Mesenchymal stem cell (in vitro differentiated cells and primary cell): ENCODE measurements around the gene PSMA1. TPM values are rescaled to one million over a fixed set of nuclear protein-coding genes. Genes with fewer than 3 reads are reported as not detected.
"Not testable (repeated sequence)": the region's sequence is repeated elsewhere in the genome, so short reads cannot be mapped to it uniquely, and the experiment has no call there.

Source experiments
- DNase-seq: peaks from one replicate; pipeline ENCODE4 v3.0.0-alpha.2; 2013
- H2AFZ ChIP-seq: one replicate; pipeline ENCODE4 v1.6.1; 2013; ENCODE audit warnings: low read depth, mild to moderate bottlenecking, control low read depth, inconsistent platforms, low read length, moderate library complexity
- H2AK5ac ChIP-seq: 2 replicates; pipeline ENCODE4 v1.6.1; 2013; ENCODE audit warnings: low read length, moderate library complexity, mild to moderate bottlenecking, inconsistent platforms; ENCODE audit not compliant: severe bottlenecking
- H2BK120ac ChIP-seq: one replicate; pipeline ENCODE4 v1.6.1; 2013; ENCODE audit warnings: low read depth, mild to moderate bottlenecking, inconsistent platforms, low read length, moderate library complexity
- H2BK12ac ChIP-seq, 2 experiments: one replicate each; pipeline ENCODE4 v1.6.1; 2013; ENCODE audit warnings: inconsistent platforms in 2 of 2, low read length in 2 of 2, mild to moderate bottlenecking in 2 of 2, moderate library complexity in 2 of 2, control low read depth in 1 of 2
- H2BK15ac ChIP-seq: one replicate; pipeline ENCODE4 v1.6.1; 2013; ENCODE audit warnings: mild to moderate bottlenecking, low read depth, inconsistent platforms; ENCODE audit not compliant: poor library complexity, severe bottlenecking
- H2BK5ac ChIP-seq: 2 replicates; pipeline ENCODE4 v1.6.1; 2013; ENCODE audit warnings: low read depth, mild to moderate bottlenecking, low read length, control low read depth, inconsistent platforms; ENCODE audit not compliant: poor library complexity, severe bottlenecking
- H3K14ac ChIP-seq, 2 experiments: one replicate each; pipeline ENCODE4 v1.6.1; 2013; ENCODE audit warnings: inconsistent platforms in 2 of 2, low read length in 2 of 2, control low read depth in 1 of 2, mild to moderate bottlenecking in 1 of 2, moderate library complexity in 1 of 2
- H3K18ac ChIP-seq, 2 experiments: one replicate each; pipeline ENCODE4 v1.6.1; 2013; ENCODE audit warnings: inconsistent platforms in 2 of 2, low read length in 2 of 2, control low read depth in 1 of 2, low read depth in 1 of 2, mild to moderate bottlenecking in 1 of 2
- H3K23ac ChIP-seq, 2 experiments: one replicate each; pipeline ENCODE4 v1.6.1; 2013; ENCODE audit warnings: inconsistent platforms in 2 of 2, low read length in 2 of 2, mild to moderate bottlenecking in 2 of 2, moderate library complexity in 2 of 2, control low read depth in 1 of 2
- H3K27ac ChIP-seq: 2 replicates; pipeline ENCODE4 v1.5.1; 2013; ENCODE audit warnings: mild to moderate bottlenecking, moderate library complexity, low read length, control low read depth, inconsistent platforms; ENCODE audit not compliant: poor library complexity, severe bottlenecking
- H3K27me3 ChIP-seq, 2 experiments: 2 replicates each; pipeline versions ENCODE4 v1.6.1 to v1.7.0; 2013; ENCODE audit warnings: low read length in 2 of 2, mild to moderate bottlenecking in 2 of 2, moderate library complexity in 2 of 2, control low read depth in 1 of 2, inconsistent platforms in 1 of 2; ENCODE audit not compliant: control insufficient read depth in 1 of 2, insufficient read depth in 1 of 2
- H3K36me3 ChIP-seq, 2 experiments: 2 replicates each; pipeline versions ENCODE4 v1.6.1 to v1.7.0; 2013; ENCODE audit warnings: low read length in 2 of 2, control low read depth in 1 of 2, inconsistent platforms in 1 of 2, low read depth in 1 of 2, mild to moderate bottlenecking in 1 of 2; ENCODE audit not compliant: insufficient read depth in 2 of 2, control insufficient read depth in 1 of 2
- H3K4ac ChIP-seq, 2 experiments: one replicate each; pipeline ENCODE4 v1.6.1; 2013; ENCODE audit warnings: inconsistent platforms in 2 of 2, low read length in 2 of 2, mild to moderate bottlenecking in 2 of 2, moderate library complexity in 2 of 2, control low read depth in 1 of 2, low read depth in 1 of 2
- H3K4me1 ChIP-seq: 2 replicates; pipeline ENCODE4 v1.6.1; 2013; ENCODE audit warnings: low read depth, low read length, control low read depth; ENCODE audit not compliant: control insufficient read depth, insufficient read depth
- H3K4me2 ChIP-seq: 2 replicates; pipeline ENCODE4 v1.6.1; 2013; ENCODE audit warnings: low read length, mild to moderate bottlenecking, inconsistent platforms; ENCODE audit not compliant: poor library complexity, severe bottlenecking
- H3K4me3 ChIP-seq, 2 experiments: 2 replicates each; pipeline versions ENCODE4 v1.5.1 to v1.7.0; 2013; ENCODE audit warnings: low read length in 2 of 2, mild to moderate bottlenecking in 2 of 2, control low read depth in 1 of 2, low read depth in 1 of 2; ENCODE audit not compliant: insufficient read depth in 1 of 2
- H3K79me1 ChIP-seq: replicated peaks from 2 replicates; pipeline ENCODE4 v1.6.1; 2013; ENCODE audit warnings: mild to moderate bottlenecking, control low read depth, low read length, inconsistent platforms; ENCODE audit not compliant: poor library complexity, severe bottlenecking
- H3K9ac ChIP-seq: 2 replicates; pipeline ENCODE4 v1.7.0; 2013; ENCODE audit warnings: mild to moderate bottlenecking, low read length, moderate library complexity
- H3K9me3 ChIP-seq: 2 replicates; pipeline ENCODE4 v1.7.0; 2013; ENCODE audit warnings: mild to moderate bottlenecking, low read length; ENCODE audit not compliant: control insufficient read depth
- H4K8ac ChIP-seq: one replicate; pipeline ENCODE4 v1.6.1; 2013; ENCODE audit warnings: inconsistent platforms, mild to moderate bottlenecking, low read length, moderate library complexity
- H4K91ac ChIP-seq: one replicate; pipeline ENCODE4 v1.6.1; 2013; ENCODE audit warnings: mild to moderate bottlenecking, low read length, inconsistent platforms
- WGBS: methylation state at CpG from one replicate; pipeline ENCODE4 v1.1.7; 2013; ENCODE audit warnings: mixed read lengths; 5-methylcytosine and 5-hydroxymethylcytosine counted together
- polyA plus RNA-seq, 2 experiments: library from polyadenylated mRNA; stranded (reverse); fragments of 200-250 nt; gene quantifications; one replicate each; pipeline ENCODE4 v1.2.3, GENCODE V29; 2013

Gene PSMA1
- 239 TPM for polyA plus RNA-seq (2013, experiment 1 of 2)
- polyA plus RNA-seq (2013, experiment 2 of 2): 247 TPM

DNA sequence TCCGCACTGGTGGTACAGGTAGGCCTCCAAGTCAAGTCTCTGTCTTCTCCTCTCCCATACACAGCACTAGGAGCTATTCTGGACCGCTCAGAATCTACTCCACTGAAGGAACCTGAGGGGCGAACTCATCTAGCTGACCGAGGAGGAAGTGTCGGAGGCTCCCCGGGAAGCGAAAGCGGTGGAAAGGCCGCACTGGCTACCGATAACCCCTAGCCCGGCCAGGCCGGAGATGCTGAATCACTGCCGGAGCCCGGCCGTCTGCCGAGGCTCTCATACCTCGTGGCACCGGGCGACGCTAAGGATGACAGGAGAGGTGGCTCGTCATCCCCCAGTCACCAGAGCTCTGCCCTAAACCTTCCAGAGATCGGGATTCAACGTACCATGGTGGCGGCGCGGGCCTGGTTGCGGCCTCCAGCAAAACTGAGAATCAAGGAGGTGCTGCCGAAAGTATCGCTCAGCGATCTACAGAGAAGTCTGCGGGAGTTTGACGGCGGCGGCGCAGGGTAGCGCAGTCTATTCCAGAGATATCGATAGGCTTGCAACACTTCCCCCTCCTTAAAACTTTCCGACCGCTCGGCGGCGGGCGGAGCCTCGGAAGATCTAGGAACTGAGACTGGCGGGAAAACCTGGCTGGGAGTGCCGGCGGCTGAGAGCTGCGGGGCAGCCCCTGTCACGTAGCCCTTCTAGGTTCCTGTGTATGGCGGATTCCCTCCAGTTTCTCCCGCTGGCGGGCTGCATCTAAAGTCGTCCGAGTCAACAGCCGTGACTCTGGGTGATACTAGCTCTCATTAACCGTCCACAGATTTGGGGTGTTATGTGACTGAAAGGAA lies at the start of gene PSMA1:
Gene PSMA1, minus strand, starts transcription at position 470 of the 830 bp plus-strand sequence. Its CDS starts 87 bp downstream, at position 383.
- H2BK120ac ChIP-seq: peak within 1 kb of the TSS; percentile 61
- H3K4me3 ChIP-seq: peak within 1 kb of the TSS; percentile 78 to 96
- H2AK5ac ChIP-seq: no peak within 1 kb of the TSS
- H3K27ac ChIP-seq: peak within 1 kb of the TSS; percentile 95
- H2BK12ac ChIP-seq: peak within 1 kb of the TSS in 1 of 2 experiments; percentile 58
- H2AFZ ChIP-seq: peak within 1 kb of the TSS; percentile 68
- peak within 1 kb of the TSS; percentile 90 to 97 for H3K18ac ChIP-seq
- H3K4ac ChIP-seq: peak within 1 kb of the TSS; percentile 96 to 98
- no peaks in the 10 kb centered on the region for H3K9me3 ChIP-seq
- H3K79me1 ChIP-seq: peaks cover 4% of the 10 kb centered on the region
- peak within 1 kb of the TSS; percentile 89 for H2BK5ac ChIP-seq
- peak within 1 kb of the TSS; percentile 71 for H4K8ac ChIP-seq
- H4K91ac ChIP-seq: peak within 1 kb of the TSS; percentile 96
- peaks cover 5% of the 10 kb centered on the region for H3K4me1 ChIP-seq
- H3K4me2 ChIP-seq: peak within 1 kb of the TSS; percentile 68
- peak; percentile 97 for DNase-seq
- peak within 1 kb of the TSS in 1 of 2 experiments; percentile 86 for H3K23ac ChIP-seq
- no peak within 1 kb of the TSS for H2BK15ac ChIP-seq
- peaks cover 10 to 32% of the 10 kb centered on the region in 2 experiments for H3K36me3 ChIP-seq
- peak within 1 kb of the TSS in 1 of 2 experiments; percentile 93 for H3K14ac ChIP-seq
- no peaks in the 10 kb centered on the region for H3K27me3 ChIP-seq
- H3K9ac ChIP-seq: peak within 1 kb of the TSS; percentile 100
- under 1% methylated on average over 56 of the region's 56 CpGs for WGBS

DNA sequence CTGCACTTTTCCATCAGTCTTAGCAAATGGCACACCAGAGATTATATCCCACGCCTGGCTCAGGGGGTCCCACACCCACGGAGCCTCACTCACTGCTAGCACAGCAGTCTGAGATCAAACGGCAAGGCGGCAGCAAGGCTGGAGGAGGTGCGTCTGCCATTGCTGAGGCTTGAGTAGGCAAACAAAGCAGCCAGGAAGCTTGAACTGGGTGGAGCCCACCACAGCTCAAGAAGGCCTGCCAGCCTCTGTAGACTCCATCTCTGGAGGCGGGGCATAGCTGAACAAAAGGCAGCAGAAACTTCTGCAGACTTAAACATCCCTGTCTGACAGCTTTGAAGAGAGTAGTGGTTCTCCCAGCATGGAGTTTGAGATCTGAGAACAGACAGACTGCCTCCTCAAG lies 49.3 kb upstream of the PSMA1 start:
- not testable (repeated sequence) for H2BK12ac ChIP-seq, H2AFZ ChIP-seq, H2AK5ac ChIP-seq, H3K9ac ChIP-seq, H3K18ac ChIP-seq, DNase-seq, H3K4me2 ChIP-seq, H3K79me1 ChIP-seq, H3K23ac ChIP-seq, H4K91ac ChIP-seq, H3K36me3 ChIP-seq, H3K27ac ChIP-seq, H3K4me3 ChIP-seq, H3K27me3 ChIP-seq, H3K9me3 ChIP-seq, H3K14ac ChIP-seq, H3K4ac ChIP-seq, H2BK15ac ChIP-seq, H3K4me1 ChIP-seq, H4K8ac ChIP-seq, H2BK120ac ChIP-seq, H2BK5ac ChIP-seq
- WGBS: 70% methylated on average over 6 of the region's 6 CpGs

DNA sequence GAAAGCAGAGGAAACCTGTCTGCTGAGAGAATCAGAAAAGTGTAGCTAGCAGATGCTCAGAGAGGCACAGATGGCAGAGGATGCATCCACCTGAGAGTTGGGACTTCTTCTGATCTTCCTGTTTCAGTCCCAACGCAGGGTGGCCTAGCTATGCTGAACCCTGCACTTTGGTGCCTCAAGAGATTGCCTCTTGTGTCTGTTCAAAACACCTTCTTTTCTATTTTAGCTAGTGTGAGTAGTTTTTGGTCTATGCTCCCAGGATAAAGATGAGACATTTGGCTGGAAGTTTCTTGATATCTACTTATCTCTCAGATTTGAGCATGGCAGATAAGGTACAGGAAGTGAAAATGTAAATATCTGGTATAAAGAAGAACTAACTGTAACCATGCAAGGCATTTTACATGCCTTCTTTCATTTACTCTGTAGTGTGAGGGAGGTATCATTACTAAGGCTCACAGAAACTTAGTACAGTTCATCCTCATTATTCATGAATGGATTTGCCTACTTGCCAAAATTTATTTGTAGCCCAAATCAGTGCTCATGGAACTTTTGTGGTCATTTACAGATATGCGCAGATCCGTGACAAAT lies 47.0 kb upstream of the PSMA1 start:
- Histone ChIP-seq H3K23ac (no peak overlapping the region), H3K4me3 (no peak overlapping the region), H2BK120ac (no peak overlapping the region), H3K18ac (no peak overlapping the region), H2AFZ (no peak overlapping the region), H4K91ac (no peak overlapping the region), H4K8ac (no peak overlapping the region), H2BK12ac (no peak overlapping the region), H3K36me3 (no peaks in the 10 kb centered on the region), H3K4ac (no peak overlapping the region), H3K9me3 (no peaks in the 10 kb centered on the region), H3K79me1 (no peaks in the 10 kb centered on the region), H3K4me1 (no peaks in the 10 kb centered on the region), H2AK5ac (no peak overlapping the region), H3K4me2 (no peak overlapping the region), H2BK5ac (no peak overlapping the region), H3K9ac (no peak overlapping the region), H3K27ac (no peak overlapping the region), H3K14ac (no peak overlapping the region), H2BK15ac (no peak overlapping the region), H3K27me3 (peaks cover 0 to 5% of the 10 kb centered on the region in 2 experiments)
- WGBS: 84% methylated on average over 3 of the region's 3 CpGs
- no peak for DNase-seq

DNA sequence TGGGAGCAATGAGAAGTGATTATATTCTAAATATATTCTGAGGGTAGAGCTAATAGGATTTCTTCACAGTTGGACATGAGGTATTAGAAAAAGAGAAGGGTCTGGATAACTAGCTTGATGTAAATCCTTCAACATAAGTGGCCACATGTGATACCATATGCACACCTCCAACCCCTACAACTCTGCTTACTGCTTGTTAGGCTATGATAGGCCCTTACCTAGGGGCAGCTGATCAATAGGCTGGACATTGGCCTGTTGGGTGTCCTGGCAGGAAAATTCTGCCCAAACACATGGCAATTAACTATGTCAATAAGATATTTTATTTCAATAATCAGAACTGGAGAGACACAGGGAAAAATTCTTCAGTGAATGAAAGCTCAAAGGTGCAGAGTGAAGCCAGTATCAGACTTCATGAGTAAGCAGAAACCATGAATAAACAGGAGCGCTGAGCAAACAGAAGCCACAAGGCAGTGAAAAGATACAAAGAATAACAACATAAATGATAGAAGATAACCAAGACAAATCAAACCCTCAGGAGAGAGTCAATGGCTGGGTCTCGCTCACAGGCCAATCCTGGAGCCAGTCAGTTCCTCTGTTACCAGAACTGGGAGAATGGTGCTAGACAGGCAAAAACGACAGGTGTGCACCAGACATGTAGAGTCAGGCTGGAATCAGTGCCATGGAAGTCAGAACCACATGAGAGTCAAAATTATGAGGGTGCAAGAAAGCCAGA lies 46.3 kb upstream of the PSMA1 start:
- Histone ChIP-seq H3K18ac (no peak overlapping the region), H2BK15ac (no peak overlapping the region), H3K36me3 (no peaks in the 10 kb centered on the region), H3K4me2 (no peak overlapping the region), H2AK5ac (no peak overlapping the region), H2BK120ac (no peak overlapping the region), H3K79me1 (no peaks in the 10 kb centered on the region), H3K27me3 (peaks cover 0 to 8% of the 10 kb centered on the region in 2 experiments), H3K4me1 (no peaks in the 10 kb centered on the region), H3K23ac (no peak overlapping the region), H3K4me3 (no peak overlapping the region), H3K9me3 (no peaks in the 10 kb centered on the region), H2BK12ac (no peak overlapping the region), H2AFZ (no peak overlapping the region), H2BK5ac (no peak overlapping the region), H4K91ac (no peak overlapping the region), H3K27ac (no peak overlapping the region), H3K14ac (peak overlapping the region in 1 of 2 experiments; percentile 44), H4K8ac (no peak overlapping the region), H3K4ac (no peak overlapping the region), H3K9ac (no peak overlapping the region)
- WGBS: 88% methylated on average over 3 of the region's 3 CpGs
- no peak for DNase-seq
